UCSD-AML1 (cell line): ENCODE measurements around the gene POLR3E.
A peak's percentile ranks its signal among the peaks of the same experiment; 100 is the strongest.
"Not testable (repeated sequence)": the region's sequence is repeated elsewhere in the genome, so short reads cannot be mapped to it uniquely, and the experiment has no call there.

ENCODE experiments used
- DNase-seq: peaks from one replicate; lab custom pipeline; 2025; ENCODE audit not compliant: unreplicated experiment; lab: John Stamatoyannopoulos, UW

POLR3E gene

GRCh38 chr16:22292320-22292719 is 4.9 kb upstream of the POLR3E start:
- DNase-seq, result no peak

DNA sequence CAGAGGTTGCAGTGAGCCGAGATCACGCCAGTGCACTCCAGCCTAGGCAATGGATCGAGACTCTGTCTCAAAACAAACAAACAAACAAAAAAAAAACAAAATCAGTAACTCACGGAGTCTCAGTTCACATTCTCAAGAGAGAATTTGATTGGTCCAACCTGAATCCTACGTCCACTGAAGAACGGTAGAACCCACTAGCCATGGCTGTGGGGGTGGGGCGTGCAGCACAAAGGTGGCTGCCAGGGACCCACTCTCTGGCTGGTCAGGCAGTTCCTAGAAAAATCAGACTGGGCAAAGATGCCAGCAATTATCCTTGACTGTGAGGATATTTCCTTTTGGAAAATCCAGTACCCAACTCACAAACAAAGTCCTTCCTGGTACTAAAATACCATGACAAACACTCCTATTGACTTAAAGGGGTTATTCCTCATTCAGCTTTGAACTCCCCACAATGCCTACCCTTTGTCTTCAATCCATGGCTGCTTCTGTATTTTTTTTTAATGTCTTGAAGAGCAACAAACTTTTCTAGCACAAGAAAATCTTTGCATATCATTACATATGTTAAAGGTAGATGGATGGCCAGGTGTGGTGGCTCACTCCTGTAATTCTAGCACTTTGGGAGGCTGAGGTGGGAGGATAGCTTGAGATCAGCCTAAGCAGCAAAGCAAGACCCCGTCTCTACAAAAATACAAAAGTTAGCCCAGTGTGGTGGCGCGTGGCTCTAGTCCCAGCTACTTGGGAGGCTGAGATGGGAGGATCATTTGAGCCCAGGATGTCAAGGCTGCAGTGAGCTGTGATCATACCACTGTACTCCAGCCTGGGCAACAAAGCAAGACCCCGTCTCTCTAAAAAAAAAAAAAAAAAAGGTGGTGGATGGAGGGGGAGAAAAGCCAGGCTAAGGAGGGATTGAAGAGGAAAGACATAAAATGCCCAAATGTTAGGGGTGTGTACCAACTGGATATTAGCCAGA is 3.8 kb upstream of the POLR3E start:
- no peak for DNase-seq

DNA sequence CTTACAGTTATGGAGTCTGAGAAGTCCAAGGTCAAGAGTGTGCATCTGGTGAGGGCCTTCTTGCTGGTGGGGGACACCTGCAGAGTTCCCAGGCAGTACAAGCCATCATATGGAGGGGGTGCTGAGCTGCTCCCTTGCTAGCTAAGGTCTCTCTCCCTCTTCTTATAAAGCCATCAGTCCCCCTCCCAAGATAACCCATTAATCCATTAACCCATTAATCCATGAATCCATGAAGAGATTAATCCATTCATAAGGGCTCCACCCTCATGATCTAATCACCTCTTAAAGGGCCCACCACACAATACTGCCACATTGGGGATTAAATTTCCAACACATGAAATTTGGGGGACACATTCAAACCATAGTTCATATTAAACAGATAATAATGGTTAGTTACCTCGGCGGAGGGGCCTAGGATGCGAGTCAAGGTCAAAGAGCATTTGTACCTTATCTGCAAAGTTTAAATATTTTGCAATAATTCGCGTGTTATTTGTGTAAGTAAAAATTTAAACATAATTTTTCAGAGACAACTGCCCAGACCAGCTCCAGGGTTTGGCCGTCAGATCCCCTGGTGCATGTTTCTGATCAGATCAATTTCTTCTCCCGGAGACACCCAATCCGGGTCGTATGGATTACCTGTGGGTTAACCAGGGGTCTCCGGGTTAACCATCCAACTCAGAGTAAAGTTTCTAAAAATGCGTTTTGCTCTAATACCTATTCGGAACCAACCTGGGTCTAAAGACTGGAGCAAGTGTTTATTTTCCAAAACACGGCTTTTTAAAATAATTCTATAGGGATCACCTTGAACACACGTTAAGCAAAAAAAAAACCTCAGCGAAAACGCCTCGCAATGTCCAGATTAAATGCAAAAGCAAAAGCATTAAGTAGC is 740 bp upstream of the POLR3E start:
- no peak for DNase-seq

GRCh38 chr16:22297871-22298733 is 893 bp downstream of the POLR3E start:
- DNase-seq, result peak; percentile 80

- no peak for DNase-seq
Observed at GRCh38 chr16:22299036-22299435, 1.8 kb downstream of the POLR3E start.

DNA sequence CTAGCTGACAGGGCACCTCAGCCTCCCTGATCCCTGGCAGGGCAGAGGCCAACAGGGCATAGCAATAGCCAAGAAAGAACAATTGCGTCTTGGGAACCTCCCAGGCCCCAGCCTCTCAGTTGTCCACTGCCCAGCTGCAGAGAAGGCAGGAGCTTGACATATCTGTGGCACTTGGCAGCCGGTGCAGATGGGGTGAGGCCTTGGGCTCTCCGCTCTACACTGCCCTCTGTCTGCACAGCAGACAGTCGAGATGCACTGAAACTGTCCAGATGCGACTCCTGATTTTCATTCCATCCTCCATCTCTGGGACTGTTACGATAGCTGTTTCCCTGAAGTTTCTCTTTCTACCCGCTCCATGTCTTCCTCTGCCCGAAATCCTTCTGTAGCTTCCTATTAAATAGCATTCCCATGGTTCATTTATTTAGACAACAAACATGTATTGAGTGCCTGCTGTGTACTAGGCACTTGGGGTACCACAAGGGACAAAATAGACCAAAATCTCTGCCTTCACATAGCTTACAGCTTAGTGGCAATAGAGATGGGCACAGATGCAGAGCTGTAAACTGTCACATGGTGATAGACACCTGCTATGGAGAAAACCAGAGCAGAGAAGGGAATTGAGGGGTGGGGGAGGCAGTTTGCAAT is 3.3 kb downstream of the POLR3E start:
- DNase-seq, result peak; percentile 47

DNA sequence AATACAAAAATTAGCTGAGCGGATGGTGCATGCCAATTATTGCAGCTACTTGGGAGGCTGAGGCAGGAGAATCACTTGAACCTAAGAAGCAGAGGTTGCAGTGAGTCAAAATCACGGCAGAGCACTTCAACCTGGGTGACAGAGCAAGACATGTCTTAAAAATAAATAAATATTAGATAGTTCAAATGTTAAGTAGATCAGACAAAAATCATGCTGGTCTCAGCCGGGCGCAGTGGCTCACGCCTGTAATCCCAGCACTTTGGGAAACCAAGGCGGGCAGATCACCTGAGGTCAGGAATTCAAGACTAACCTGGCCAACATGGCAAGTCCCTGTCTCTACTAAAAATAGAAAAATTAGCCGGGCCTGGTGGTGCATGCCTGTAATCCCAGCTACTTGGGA is 4.2 kb downstream of the POLR3E start:
- DNase-seq, result not testable (repeated sequence)

DNA sequence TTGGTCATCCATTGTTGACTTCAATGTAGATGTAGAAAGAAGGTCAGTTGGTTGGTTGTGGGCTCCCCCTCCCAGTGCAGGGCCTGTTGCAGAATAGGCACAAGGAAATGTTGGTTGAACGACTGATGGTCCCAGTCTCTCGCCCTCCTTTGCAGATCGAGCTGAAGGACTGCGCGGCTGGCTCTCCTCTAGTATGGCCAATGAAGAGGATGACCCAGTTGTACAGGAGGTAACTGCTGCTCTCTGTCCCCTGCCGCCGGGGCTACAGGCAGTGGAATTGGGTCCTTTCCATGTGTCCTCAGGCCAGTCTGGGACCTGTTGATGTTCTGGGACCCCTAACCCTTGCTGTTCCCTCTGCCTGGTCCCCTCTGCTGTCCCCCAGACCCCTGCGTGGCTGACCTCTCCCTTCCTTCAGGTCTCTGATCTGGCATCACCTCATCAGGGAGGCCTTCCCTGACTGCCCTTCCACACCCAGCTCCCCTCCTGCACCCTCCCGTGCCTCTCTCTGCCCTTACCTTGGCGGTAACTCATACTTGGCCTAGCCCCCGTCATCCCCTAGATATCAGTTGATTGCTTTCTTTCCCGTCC is 5.7 kb downstream of the POLR3E start:
- no peak for DNase-seq

GRCh38 chr16:22304411-22304810 is 7.2 kb downstream of the POLR3E start:
- no peak for DNase-seq

DNA sequence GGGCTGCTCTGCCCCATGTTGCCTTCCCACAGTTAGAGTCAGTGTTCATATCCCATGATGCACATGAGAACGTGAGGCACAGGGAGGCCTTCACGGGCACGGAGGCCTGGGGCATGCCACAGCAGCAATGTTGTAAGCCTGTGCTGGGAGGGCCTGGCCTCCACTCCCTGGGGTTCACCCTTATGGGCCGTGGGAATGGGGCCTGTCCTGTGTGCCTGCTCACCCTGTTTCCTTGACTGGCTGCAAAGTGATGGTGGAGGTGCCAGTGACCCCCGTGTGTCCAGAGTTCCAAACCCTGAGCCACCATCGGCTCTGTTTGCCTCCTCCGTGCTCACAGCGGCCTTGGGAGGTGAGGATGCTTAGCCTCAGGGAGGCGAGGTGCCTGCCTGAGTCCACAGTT is 9.6 kb downstream of the POLR3E start:
- no peak for DNase-seq

- no peak for DNase-seq
Observed at GRCh38 chr16:22307838-22308237, 10.6 kb downstream of the POLR3E start.

DNA sequence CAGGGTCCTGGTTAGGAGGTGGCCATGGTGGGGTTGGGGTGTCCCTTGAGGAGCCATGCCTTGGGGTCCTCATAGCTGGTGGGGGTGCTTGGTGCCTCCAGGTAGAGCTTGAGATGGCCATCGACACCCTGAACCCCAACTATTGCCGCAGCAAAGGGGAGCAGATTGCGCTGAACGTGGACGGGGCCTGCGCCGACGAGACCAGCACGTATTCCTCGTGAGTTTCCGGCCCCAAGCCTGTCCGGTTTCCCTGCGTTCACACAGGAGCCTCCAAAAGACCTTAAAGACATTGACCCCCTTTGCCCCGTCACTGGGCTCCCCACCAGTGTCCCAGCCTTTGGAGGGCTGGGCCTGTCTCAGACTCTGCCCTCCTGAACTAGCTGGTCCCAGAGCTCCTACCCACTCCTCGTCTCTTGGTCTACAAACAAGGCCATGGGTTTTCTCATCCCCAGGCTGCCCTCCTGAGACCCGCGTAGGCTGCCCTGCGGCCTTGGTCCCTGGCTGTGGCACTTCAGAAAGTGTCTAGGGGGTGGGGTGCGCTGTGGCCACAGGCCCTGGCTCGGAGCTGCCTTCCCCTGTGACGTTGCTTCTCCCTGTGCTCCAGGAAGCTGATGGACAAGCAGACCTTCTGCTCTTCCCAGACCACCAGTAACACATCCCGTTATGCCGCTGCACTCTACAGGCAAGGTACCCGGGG is 11.8 kb downstream of the POLR3E start:
- no peak for DNase-seq

DNA sequence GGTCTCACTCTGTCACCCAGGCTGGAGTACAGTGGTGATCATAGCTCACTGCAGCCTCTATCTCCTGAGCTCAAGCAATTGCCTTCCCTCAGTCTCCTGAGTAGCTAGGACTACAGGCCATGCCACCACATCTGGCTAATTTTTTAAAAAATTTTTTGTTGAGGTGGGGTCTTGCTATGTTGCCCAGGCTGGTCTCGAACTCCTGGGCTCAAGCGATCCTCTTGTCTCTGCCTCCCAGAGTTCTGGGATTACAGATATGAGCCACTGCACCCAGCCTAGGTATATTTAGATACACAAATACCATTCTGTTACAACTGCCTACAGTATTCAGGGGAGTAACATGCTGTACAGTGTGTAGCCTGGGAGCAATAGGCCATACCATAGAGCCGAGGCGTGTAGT is 14.3 kb downstream of the POLR3E start:
- DNase-seq, result no peak

DNA sequence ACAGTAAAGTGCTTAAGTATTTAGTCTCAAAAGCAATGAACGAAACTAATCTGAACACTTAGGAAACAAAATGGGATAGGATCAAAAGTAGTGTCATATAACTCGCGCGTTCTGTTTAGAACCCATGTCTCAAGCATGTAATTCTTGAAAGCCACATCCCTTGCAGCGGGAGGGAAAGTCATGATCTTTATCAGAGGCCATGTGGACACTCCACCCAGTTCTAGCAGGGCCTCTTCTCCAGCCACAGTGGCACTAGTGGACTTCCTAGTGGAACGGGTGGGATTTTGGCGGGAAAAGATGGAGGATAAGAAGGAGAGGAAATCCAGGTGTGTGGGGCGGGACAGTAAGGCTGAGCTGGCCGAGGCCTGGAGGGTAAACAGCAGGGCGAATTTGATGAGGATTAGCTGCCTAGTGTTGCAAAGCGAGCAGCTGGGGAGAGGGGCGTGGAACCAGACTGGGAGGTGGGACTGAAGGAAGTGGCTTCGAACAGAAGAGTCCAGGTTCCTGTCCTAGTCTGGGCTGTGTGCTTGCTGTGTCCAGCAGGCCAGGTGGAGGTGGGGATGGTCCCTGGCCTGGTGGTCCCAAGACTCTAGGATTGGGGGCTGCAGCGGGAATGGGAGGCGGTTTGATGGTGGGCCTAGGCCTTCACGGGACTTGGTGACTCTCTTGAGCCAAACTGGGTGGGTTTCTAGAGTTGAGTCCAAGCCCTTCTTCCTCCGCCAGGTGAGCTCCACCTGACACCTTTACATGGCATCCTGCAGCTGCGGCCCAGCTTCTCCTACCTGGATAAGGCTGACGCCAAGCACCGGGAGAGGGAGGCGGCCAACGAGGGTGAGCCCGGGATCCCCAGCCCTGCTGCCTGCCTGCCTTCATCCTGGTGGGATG is 15.9 kb downstream of the POLR3E start:
- no peak for DNase-seq

GRCh38 chr16:22313876-22314470 is 16.8 kb downstream of the POLR3E start:
- DNase-seq, result no peak

GRCh38 chr16:22314661-22315626 is 17.7 kb downstream of the POLR3E start:
- no peak for DNase-seq

- no peak for DNase-seq
Observed at GRCh38 chr16:22315979-22316378, 18.8 kb downstream of the POLR3E start.
